OCI-M1 (cell line): ENCODE data around the gene GCM1.
A peak's percentile ranks its signal among the peaks of the same experiment; 100 is the strongest.

Experiments used
- DNase-seq: peaks from one replicate; lab custom pipeline; 2025; lab: John Stamatoyannopoulos, UW

The GCM1 gene

GRCh38 chr6:53151676-53152075, 3.0 kb upstream of the GCM1 start:
- peak; percentile 45 for DNase-seq

GRCh38 chr6:53144802-53145201, 3.8 kb downstream of the GCM1 start:
- no peak for DNase-seq

GRCh38 chr6:53143710-53144109, 4.9 kb downstream of the GCM1 start:
- no peak for DNase-seq

- no peak for DNase-seq
Observed at GRCh38 chr6:53142810-53143209, 5.8 kb downstream of the GCM1 start.

- DNase-seq = no peak
Observed at GRCh38 chr6:53139841-53140413, 8.7 kb downstream of the GCM1 start.

- DNase-seq = no peak
Observed at GRCh38 chr6:53136000-53136609, 12.5 kb downstream of the GCM1 start.

GRCh38 chr6:53134601-53135235, 13.9 kb downstream of the GCM1 start:
- DNase-seq = peak; percentile 90

GRCh38 chr6:53133961-53134360, 14.7 kb downstream of the GCM1 start:
- DNase-seq = no peak

GRCh38 chr6:53130569-53131290, 17.9 kb downstream of the GCM1 start:
- DNase-seq = no peak

GRCh38 chr6:53128842-53129241, 19.8 kb downstream of the GCM1 start:
- no peak for DNase-seq

- no peak for DNase-seq
Observed at GRCh38 chr6:53125276-53125675, 23.4 kb downstream of the GCM1 start.

- DNase-seq = no peak
Observed at GRCh38 chr6:53124131-53124800, 24.4 kb downstream of the GCM1 start.

- DNase-seq = no peak
Observed at GRCh38 chr6:53119772-53120409, 28.8 kb downstream of the GCM1 start.

- DNase-seq = no peak
Observed at GRCh38 chr6:53119349-53119748, 29.3 kb downstream of the GCM1 start.

- no peak for DNase-seq
Observed at GRCh38 chr6:53115741-53116140, 32.9 kb downstream of the GCM1 start.

GRCh38 chr6:53115113-53115512, 33.5 kb downstream of the GCM1 start:
- no peak for DNase-seq

- peak; percentile 42 for DNase-seq
Observed at GRCh38 chr6:53113742-53114141, 34.9 kb downstream of the GCM1 start.

GRCh38 chr6:53112871-53113270, 35.8 kb downstream of the GCM1 start:
- DNase-seq = no peak

GRCh38 chr6:53112404-53112803, 36.2 kb downstream of the GCM1 start:
- no peak for DNase-seq

GRCh38 chr6:53111865-53112264, 36.8 kb downstream of the GCM1 start:
- no peak for DNase-seq

GRCh38 chr6:53109612-53110011, 39.0 kb downstream of the GCM1 start:
- DNase-seq = no peak

GRCh38 chr6:53107091-53107490, 41.5 kb downstream of the GCM1 start:
- DNase-seq = no peak
